ENCODE results near the gene RPL29.
A peak's percentile ranks its signal among the peaks of the same experiment; 100 is the strongest.
"Not testable (repeated sequence)": the region's sequence is repeated elsewhere in the genome, so short reads cannot be mapped to it uniquely, and the experiment has no call there.

RPL29 gene

DNA sequence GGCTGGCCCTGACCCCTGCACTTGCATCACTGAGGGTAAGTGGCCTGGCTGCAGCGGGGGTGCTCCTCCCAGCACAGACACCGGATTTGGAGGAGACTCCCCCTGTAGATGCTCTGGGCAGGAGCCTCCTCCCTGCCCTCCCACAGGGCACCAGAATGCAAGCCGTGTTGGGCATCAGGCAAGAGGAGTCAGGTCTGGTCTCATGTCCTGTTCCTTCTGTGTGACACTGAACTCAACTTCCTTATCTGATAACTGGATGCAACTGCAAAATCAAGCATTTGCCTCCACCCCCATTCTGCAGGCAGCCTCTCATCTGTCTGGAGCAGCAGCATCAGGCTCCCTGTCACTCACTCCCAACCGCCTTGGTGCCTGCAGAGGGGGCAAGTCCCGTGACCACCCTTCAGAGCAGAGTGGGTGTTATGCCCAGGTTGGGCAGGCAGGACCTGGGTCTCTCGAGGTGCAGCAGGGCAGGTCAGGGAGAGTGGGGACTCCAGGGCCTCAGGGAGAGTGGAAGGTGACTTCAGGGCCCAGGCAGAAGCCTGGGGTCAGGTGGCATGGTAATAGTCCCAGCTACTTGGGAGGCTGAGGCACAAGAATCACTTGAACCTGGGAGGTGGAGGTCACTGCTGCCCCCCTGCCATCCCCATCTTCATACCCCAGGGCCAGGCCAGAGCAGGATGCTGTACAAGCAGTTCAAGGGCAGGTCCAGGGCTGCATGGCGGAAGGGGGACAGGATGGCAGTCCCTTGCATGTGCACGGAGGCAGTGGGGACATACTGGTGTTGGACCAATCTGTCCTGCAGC, 10.5 kb upstream of the RPL29 start:
- peak; percentile 52 for FAIRE-seq
- no peak for DNase-seq (ENCODE audit: low spot score)

DNA sequence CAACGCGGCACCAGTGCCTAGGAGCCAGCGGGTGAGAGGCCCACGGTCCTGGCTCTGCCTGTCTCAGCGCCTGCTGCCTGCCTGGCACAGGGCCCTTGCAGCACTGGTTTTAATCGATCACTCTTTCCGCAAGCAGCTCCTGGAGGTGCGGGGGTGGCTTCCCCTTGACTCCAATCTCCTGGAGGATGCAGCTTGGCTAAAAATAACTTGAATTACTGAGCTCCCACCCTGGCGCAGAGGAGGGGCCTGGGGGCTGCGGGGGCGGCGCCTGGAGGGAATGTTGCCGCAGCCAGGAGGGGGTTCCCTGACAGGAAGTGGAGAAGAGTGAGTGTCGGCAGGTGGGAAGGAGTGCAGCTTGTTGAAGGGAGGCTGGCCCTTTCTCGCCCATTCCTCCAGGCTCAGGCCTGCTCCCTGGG, 9.9 kb upstream of the RPL29 start:
- DNase-seq (ENCODE audit: low spot score), result peak; percentile 86
- peak; percentile 77 for FAIRE-seq

DNA sequence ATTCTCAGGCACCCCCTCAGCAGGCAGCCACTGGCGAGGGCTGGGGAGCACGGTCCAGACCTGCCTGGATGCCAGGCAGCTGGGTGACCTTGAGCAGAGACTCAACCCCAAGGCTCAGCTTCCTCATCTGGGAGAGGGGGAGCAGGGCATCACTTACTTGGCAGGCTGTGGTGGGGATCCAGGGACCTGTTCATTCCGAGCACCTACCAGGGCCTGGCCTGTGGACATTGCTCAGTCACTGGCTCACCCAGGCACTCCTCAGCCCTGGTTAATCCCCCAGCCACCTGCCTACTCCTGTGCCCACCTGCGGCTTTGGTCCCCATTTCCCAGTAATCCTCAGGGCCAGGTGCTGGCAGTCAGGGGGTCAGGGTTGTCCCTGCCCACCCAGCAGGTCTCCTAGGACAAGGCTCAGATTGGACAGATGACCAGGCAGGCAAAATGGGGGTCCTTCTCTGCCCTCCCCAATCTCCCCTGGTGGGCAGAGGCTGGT, 9.3 kb upstream of the RPL29 start:
- no peak for DNase-seq (ENCODE audit: low spot score)
- FAIRE-seq, result no peak

DNA sequence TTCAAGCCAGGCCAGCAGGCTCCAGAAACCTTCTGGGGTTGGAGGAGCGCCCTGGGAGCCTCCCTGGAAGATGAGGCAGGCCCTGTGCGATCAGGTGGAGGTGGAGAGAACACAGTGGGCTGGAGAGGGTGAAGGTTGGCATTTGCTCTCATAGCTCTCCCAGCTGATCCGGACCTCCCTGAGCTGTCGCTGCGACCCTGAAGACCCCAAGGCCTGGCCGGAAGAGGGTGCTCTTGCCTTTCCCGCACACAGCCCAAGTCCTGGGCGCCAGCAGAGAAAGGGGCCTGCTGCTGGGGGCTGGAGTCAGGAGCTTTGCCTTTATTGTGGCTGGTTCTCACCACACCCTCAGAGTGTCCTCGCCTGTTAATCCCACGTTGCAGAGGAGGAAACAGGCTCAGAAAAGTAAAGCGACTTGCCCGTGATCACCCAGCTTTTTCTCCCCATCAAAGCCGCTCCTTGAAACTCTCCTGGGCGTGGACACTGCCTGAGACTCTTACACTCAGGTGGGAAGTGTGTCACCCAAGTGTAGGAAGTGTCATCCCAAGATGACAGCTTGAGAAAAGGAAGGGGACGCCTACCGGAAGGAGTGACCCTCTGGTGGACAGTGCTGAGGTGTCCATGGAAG, 8.6 kb upstream of the RPL29 start:
- FAIRE-seq (no peak), DNase-seq (ENCODE audit: low spot score) (no peak)

DNA sequence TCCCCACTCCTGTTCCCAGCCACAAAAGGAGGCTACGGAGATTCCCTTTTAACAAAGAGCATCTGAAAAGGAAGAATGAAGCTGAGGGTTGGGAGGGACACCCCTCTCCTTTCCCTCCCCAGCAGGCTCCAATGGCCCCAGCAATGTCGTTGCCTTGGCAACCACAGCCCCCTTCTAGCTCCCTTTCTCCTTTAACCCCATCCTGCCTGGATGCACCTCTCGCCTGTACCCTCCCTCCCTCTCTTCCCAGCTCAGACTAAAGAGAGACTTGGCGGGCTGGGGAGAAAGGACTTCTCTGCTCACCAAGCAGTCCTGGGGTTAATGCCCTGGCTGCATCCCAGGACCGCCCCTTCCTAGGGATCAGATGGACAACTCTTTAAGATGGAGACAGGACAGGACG, 7.1 kb upstream of the RPL29 start:
- FAIRE-seq, result no peak
- DNase-seq (ENCODE audit: low spot score), result no peak

DNA sequence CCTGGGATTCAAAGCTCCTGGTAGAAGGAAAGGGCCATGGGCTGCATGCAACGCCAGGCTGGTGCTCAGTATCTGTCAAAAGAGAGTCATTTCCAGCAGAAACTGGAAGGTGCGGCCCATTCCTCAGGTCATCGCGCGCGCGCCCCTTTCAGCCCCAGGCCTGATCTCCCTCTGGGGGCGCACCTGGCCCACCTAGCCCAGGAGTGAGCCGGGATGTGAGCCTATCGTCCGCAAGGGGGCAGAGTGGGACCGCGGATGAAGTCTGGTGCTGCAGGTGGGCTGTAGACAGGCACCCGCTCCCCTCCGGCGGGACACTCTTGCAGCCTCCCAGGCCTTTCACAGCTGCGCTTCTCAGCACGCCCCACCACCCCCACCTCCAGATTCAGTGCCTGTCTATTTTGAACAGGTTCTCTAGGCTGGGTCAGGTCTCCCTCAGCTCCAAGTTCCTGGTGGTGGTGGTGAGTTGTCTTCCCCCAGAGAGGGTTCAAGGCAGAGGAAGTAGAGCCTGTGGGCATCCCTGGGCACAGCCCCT, 5.8 kb upstream of the RPL29 start:
- DNase-seq (ENCODE audit: low spot score) (peak; percentile 89), FAIRE-seq (peak; percentile 90)

DNA sequence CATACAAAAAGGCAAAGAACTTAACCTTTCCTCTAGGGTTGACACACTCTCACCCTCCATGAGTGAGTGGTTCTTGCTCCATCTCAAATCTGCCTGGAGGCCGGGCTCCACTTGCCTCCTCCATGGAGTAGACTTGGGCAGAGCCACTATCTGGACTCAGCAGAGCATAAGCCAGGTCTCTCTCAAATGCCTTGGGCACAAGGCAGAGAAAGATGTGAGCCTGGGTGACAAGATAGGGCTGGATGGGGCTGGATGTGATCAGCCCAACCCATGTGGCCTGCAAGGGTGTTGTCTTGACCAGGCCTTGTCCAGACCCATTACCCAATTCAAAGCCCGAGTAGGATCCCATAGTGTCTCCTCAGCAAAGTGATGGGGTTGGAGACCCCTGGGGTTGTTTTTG, 4.2 kb upstream of the RPL29 start:
- no peak for FAIRE-seq
- DNase-seq (ENCODE audit: low spot score), result no peak

DNA sequence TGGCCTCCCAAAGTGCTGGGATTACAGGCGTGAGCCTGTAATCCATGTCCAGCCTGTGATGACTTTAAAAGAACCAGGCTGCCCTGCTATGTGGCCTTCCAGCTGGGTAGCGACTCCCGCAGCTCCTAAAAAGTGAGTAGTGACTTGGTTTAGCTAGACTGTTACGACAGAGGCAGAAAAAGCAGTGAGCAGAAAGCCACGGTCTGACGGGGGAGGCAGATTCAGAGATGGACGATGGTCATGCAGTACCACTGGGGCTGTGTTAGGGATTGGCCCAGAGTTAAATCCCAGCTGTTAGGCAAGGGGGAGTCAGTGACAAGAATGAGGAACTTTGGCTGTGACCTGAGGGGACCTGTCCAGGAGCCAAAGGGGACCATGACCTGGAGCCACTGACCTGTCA, 3.1 kb upstream of the RPL29 start:
- DNase-seq (ENCODE audit: low spot score) (no peak), FAIRE-seq (peak; percentile 30)

DNA sequence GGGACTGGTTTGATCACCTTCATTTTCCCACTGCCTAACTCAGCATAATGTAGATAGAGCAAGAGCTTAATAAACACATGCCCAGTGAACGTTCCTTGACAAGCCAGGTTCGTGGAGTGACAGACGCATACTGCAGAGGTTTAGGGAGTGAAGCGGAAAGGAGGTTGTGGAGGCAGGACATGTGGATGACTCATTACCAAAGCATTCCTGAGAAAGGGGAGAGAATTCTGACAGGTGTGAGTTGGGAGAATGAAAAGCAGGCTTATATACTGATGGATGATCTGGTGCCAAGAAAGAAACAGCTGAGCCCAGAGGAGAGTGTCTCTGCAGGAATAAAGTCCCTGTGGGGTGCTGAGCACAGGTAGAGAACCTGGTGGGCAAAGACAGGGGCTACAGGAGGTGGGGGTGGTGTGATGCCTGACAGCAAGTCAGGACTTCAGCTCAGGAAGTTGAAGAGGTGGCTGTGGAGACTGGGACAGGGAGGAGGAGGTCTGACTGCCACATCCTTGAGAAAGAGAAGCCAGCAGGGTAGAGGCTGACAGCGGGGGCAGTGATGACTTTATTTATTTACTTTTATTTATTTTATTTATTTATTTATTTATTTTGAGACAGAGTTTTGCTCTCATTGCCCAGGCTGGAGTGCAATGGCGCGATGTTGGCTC, 2.4 kb upstream of the RPL29 start:
- DNase-seq (ENCODE audit: low spot score), result peak; percentile 87
- peak; percentile 90 for FAIRE-seq

DNA sequence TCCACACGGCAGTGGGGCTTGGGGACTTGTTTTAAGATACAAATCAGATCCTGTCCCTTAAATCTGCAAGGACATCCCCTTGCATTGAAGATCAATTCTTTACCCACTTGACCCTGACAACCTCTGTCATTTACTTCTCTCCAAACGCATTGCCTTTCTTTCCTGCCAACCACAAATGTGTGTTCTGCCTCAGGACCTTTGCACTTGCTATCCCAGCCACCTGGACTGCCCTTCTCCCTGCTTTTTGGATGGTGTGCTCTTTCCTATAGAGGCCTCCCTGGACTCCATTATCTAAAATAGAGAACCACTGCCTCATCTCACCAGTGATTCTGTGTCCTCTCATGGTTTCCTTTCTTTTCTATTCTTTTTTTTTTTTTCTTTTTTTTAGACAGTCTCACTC, 1.5 kb upstream of the RPL29 start:
- FAIRE-seq (no peak), DNase-seq (ENCODE audit: low spot score) (no peak)

DNA sequence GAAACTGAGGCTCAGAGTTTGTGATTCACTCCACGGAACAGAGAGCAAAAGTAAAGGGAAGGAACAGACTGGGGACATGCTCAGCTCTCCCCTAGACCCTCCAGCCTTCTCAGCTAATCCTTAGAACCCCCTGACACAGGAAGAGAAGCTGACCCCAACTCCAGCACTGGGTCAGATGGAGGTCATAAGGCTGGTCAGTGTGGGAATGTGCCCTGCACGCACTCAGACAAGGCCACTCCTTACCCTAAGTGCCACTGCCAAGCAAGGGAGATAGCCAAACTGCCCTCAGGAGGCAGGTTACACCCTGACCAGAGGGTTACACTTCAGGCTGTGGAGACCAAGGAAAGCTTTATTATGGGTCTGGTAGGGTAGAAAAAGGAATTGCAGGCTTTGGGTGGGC, 1.2 kb downstream of the RPL29 start:
- no peak for FAIRE-seq

DNA sequence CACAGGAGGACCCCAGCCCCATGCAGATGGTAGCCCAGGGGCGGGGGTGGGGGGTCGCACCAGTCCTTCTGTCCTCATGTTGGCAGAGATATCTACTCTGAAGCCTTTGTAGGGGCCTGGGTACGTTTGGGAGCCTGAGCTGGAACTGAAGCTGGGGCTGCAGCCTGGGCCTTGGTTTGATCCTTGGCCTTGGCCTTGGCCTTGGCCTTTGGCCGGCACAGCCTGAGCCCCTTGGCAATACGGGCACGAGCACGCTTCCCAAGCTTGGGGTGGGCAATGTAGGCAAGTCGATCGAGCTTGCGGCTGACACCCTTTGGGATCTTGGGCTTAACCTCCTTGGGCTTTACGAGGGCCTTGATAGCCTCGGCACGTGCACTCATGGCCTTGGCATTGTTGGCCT, 2.0 kb downstream of the RPL29 start:
- DNase-seq (ENCODE audit: low spot score); FAIRE-seq: not testable (repeated sequence)

More for the DNA sequence above, 1.2 kb downstream of the RPL29 start:
- no peak for DNase-seq (ENCODE audit: low spot score)

DNA sequence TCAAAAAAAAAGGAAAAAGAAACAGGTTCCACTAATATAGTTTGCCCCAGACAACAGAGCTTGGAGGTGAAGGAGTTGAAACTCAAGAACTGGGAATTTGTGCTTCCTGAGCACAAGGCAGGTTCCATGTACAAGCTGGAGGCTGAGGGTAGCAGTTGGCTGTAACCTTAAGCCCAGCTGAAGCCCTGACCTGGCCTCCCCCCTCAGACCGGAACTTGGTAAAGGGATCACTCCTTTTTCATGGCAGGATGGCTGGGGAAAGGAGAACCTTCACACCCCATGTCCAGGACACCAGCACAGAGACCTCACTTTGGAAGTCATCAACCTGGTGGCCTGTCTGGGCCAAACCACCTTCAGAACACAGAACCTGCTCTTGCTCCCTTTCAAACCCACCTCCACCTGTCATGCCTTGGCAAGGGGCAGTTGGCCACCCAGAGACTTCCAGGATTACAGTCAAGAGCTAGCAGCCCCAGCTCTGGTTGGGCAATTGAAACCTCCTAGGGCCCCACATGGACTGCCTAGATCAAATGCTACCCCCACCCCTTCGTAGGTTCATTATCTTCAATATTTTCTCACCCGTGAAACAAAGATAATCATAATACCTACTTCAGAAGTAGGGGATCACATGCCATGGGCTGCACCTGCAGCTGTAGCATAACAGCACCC, 3.5 kb downstream of the RPL29 start:
- FAIRE-seq, result no peak
- DNase-seq (ENCODE audit: low spot score), result no peak

DNA sequence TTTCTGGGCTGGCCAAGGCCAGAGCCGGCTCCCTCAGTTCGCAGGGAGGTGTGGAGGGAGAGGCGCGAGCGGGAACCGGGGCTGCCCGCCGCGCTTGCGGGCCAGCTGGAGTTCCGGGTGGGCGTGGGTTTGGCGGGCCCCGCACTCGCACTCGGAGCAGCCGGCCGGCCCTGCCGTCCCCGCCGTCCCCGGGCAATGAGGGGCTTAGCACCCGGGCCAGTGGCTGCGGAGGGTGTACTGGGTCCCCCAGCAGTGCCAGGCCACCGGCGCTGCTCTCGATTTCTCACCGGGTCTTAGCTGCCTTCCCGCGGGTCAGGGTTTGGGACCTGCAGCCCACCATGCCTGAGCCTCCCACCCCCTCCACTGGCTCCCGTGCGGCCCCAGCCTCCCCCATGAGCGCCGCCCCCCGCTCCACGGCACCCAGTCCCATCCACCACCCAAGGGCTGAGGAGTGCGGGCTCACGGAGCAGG, 5.2 kb downstream of the RPL29 start:
- not testable (repeated sequence) for DNase-seq (ENCODE audit: low spot score); FAIRE-seq

DNA sequence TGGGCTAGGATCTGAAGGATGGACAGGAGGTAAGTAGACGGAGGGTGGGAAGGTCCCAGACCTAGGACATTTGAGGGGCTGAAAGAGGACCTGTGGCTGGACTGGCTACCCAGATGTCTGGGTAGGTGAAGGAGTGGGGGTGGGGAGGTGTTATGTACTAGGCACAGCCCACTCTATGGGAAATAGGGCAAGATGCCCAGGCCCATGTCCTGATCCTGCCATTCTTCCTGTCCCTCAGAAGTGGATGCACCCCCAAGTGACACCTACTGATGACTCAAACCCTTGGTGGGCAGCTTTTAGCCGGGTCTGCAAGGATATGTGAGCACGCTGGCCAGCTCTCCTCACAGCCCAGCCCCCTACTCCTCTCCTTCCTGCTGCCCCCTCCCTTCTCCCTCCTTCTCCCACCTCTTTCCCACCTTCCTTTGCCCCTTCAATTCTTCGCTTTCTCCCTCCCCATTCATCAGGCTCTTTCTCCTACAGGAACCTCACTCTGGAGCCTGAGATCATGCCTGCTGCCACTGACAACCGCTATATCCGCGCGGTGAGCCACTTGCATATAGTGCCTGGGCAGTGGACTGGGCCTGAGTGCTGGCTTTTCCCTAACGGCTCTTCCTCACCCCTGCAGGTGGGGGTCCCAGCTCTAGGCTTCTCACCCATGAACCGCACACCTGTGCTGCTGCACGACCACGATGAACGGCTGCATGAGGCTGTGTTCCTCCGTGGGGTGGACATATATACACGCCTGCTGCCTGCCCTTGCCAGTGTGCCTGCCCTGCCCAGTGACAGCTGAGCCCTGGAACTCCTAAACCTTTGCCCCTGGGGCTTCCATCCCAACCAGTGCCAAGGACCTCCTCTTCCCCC, 7.2 kb downstream of the RPL29 start:
- FAIRE-seq, result no peak
- no peak for DNase-seq (ENCODE audit: low spot score)

DNA sequence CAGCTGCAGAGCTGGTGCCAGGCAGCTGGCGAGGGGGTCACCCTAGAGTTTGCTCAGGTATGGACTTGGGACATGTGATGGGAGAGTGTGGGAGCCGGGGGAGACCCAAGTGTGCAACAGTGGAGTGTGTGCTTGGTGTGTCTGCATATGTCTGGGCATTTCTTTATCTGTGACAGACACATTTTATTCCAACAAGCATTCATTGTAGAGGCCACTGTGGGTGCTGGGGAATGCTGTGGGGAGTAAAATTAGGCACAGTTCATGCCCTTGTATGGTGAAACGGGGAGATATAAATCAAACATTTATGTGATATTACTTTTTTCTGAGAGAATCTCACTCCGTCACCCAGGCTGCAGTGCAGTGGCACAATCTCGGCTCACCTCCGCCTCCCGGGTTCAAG, 8.1 kb downstream of the RPL29 start:
- DNase-seq (ENCODE audit: low spot score) (no peak), FAIRE-seq (no peak)

DNA sequence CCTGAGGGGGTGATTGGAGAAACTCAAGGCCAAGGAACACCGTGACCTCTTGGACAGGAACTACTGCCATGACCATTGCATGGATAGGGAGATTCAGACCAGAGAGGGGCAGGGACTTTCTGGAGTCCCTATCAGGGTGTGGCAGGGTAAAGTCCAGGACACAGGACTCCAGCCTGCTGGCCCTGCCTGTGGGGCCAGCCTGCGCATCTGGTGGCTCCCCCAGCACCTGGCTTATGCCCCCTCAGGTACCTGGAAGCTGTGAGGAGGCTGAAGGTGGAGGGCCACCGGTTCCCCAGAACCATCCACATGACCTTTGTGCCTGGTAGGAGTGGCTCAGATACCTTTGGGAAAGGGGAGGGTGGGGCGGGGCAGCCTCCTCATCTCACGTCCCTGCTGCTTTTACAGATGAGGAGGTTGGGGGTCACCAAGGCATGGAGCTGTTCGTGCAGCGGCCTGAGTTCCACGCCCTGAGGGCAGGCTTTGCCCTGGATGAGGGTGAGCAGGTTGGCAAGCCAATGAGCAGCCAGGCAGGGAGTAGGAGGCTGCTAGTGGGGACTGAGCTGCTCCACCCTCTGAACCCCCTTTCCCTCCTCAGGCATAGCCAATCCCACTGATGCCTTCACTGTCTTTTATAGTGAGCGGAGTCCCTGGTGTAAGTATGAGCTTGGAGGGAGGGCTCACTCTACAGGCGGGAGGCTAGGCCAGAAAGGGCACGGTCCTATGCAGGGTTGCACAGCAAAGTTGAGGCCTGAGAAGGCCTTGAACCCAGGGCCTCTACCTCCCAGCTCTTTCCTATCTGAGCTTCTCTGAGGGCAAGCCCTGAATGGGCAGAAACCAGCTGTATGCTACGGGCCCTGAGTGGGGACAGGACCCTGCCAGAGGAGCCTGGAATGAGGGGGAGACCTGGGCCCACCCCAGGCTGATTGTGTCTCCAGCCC, 9.4 kb downstream of the RPL29 start:
- DNase-seq (ENCODE audit: low spot score) (no peak), FAIRE-seq (no peak)

DNA sequence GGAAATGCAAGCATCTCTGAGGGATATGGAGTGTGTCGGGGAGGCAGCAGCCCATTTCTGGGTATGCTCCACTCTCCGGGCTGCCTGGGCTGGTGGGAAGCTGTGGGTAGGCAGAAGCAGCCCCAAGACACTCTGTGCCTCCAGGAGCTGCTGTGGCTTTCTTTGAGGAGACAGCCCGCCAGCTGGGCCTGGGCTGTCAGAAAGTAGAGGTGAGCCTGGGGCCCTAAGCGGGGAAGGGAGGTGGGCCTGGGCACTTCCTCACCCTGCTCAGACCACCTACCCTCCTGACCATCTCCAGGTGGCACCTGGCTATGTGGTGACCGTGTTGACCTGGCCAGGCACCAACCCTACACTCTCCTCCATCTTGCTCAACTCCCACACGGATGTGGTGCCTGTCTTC, 10.6 kb downstream of the RPL29 start:
- no peak for DNase-seq (ENCODE audit: low spot score)
- no peak for FAIRE-seq

DNA sequence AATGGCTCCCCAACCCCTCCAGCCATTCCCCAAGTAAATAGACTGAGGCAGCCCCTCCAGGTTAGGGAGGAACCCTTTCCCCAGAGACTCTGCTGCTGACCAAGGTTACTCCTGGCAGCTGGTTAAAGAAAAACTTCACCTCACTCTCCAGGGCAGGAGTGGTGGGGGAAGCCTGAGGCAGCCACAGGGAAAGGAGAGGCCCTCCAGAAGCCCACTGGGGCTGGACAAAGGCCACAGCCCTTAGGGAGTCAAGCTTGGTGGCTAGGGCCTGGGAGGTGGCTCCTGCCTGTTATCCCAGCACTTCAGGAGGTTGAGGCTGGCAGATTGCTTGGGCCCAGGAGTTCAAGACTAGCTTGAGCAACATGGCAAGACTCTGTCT, 11.4 kb downstream of the RPL29 start:
- DNase-seq (ENCODE audit: low spot score) (no peak), FAIRE-seq (no peak)
